Suprapubic skin (tissue), 3 donors: ENCODE measurements around the gene CTNND1.

Source experiments
- CTCF ChIP-seq, 2 donors: fragments of 200-600 bp in 1 of 2; fragments of 450-650 bp in 1 of 2; sonication (generic) in 1 of 2; IDR thresholded peaks; one replicate each; pipeline ENCODE4 v1.5.1; 2016 to 2019; ENCODE audit warnings: antibody characterized with exemption in 2 of 2, mild to moderate bottlenecking in 1 of 2, moderate library complexity in 1 of 2
- EP300 ChIP-seq: sonication (generic); formaldehyde crosslinking; IDR thresholded peaks from one replicate; pipeline ENCODE4 v1.6.1; 2017; ENCODE audit warnings: antibody characterized with exemption

GRCh38 chr11:57741132-57742086 is 20.2 kb upstream of the CTNND1 start, which contains the start of gene SELENOH:
- no peak for TF ChIP-seq CTCF (IDR thresholded peaks at IDR 0.05)
- no peak for TF ChIP-seq EP300
